ENCODE measurements around the gene TAF4B.

DNA sequence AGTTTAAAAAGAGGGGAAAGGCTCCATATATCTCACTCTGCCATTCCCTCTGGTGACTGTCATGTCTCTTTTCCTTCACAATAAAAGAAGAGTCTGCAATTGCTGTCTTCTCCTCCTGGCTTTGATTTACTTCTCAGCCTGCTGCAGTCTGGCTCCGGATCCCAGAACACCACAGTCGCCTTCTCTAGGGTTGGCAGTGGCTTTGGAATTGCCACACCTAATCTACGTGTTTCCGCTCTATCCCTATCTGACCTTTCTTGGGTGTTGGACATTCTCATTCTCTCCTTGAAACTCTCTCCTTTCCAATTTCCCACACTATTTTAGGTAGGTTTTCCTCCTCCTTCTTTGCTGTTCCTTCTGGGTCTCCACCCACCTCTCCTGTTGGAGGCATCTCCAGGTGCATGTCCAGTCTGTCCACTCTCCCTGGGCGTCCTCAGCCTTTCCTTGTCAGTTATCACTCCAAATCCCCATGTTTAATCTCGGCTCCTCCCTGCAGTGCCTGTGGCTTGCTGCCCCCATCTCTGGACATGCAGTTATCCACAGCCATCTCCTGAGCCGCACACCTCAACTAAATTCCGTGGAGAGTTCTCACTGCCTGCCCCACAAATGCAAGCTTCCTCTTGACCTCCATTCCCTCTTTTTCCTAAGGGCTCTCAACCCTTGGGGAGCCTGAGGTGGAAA is 209.3 kb downstream of the TAF4B start:
- TF ChIP-seq, protein P1, sequence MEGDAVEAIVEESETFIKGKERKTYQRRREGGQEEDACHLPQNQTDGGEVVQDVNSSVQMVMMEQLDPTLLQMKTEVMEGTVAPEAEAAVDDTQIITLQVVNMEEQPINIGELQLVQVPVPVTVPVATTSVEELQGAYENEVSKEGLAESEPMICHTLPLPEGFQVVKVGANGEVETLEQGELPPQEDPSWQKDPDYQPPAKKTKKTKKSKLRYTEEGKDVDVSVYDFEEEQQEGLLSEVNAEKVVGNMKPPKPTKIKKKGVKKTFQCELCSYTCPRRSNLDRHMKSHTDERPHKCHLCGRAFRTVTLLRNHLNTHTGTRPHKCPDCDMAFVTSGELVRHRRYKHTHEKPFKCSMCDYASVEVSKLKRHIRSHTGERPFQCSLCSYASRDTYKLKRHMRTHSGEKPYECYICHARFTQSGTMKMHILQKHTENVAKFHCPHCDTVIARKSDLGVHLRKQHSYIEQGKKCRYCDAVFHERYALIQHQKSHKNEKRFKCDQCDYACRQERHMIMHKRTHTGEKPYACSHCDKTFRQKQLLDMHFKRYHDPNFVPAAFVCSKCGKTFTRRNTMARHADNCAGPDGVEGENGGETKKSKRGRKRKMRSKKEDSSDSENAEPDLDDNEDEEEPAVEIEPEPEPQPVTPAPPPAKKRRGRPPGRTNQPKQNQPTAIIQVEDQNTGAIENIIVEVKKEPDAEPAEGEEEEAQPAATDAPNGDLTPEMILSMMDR (IDR thresholded peaks at IDR 0.05; ENCODE audit: poor library complexity, severe bottlenecking): no peak
- TF ChIP-seq RAD21 (conservative IDR thresholded peaks at IDR 0.05) (no peak), EZH2 (IDR thresholded peaks at IDR 0.05; ENCODE audit: borderline replicate concordance, insufficient read depth, low read length, poor library complexity, severe bottlenecking) (no peak), EP300 (conservative IDR thresholded peaks at IDR 0.05; ENCODE audit: poor library complexity, severe bottlenecking) (no peak), TAF1 (IDR thresholded peaks at IDR 0.05; ENCODE audit: low read depth) (no peak)
